ENCODE data around the gene RNF208. TPM values are rescaled to one million over a fixed set of nuclear protein-coding genes. Genes with fewer than 3 reads are reported as not detected.

The RNF208 gene
- total RNA-seq, 4 donors from 2014 or later: 2.3 to 26.5 (median 7.5) TPM; not detected in 1

DNA sequence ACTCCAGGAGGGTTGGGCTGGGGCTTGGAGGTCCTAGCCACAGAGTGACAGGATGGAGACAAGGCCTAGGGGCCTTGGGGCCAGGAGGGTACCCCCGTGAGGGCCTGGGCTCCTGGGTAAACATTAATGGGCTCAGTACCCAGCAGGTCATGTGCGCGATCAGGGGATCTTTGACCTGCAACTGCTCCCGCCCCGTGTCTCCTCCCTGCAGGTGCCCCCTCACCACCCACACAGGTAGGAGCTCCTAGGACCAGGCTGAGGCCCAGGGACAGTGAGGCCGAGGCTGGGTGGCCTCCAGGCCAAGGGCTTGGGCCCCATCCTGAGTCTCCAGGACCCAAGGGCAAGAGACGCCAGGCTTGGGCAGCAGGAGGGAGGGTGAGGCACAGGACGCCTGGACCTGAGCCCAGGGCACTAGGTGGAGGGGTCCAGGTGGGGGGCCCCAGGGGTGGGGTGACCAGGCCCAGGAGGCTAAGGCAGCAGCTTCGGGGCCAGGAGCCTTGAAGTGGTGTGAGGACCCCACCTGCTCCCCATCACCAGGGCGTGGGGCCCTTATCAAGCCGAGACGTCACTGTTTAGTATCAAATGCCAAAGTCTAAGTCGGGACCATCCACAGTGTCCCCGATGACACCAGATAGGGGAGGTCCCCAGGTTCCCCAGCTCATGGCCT is 8.8 kb upstream of the RNF208 start, which contains the start of gene SLC34A3:
SLC34A3 (plus strand) TSS at position 197 of the 667 bp plus-strand sequence. CDS start 802 bp downstream, outside the sequence.
- H3K27ac ChIP-seq: no peak within 1 kb of the TSS
- no peaks in the 10 kb centered on the region for H3K9me3 ChIP-seq
- in situ Hi-C loops (cut with MboI; ENCODE audit: low pct_ligation_motif_present in 1 of 4, low pct_unique_long_range_greater_than_20kb in 1 of 4, low sequenced_read_pairs in 3 of 4): loop anchor here in 1 of 4 donors (10.0 kb wide), 1 partner anchor 106 kb away; no protein-coding TSS in a partner anchor
- peaks cover 5 to 41% (median 23%) of the 10 kb centered on the region in 4 donors for H3K4me1 ChIP-seq
- H3K27me3 ChIP-seq: peaks cover 71% of the 10 kb centered on the region
- H3K36me3 ChIP-seq: no peaks in the 10 kb centered on the region
- H3K4me3 ChIP-seq: no peak within 1 kb of the TSS
- no peak for DNase-seq
- intact Hi-C loops (cut with DNase I; ENCODE audit: low total_unique reads): no loop called here
- TF ChIP-seq, protein P1, sequence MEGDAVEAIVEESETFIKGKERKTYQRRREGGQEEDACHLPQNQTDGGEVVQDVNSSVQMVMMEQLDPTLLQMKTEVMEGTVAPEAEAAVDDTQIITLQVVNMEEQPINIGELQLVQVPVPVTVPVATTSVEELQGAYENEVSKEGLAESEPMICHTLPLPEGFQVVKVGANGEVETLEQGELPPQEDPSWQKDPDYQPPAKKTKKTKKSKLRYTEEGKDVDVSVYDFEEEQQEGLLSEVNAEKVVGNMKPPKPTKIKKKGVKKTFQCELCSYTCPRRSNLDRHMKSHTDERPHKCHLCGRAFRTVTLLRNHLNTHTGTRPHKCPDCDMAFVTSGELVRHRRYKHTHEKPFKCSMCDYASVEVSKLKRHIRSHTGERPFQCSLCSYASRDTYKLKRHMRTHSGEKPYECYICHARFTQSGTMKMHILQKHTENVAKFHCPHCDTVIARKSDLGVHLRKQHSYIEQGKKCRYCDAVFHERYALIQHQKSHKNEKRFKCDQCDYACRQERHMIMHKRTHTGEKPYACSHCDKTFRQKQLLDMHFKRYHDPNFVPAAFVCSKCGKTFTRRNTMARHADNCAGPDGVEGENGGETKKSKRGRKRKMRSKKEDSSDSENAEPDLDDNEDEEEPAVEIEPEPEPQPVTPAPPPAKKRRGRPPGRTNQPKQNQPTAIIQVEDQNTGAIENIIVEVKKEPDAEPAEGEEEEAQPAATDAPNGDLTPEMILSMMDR (IDR thresholded peaks at IDR 0.05): no peak
- 46% methylated on average over 13 of the region's 14 CpGs; no CpG with 5 or more reads in 1 of the 2 donors for WGBS, 2 donors (ENCODE audit: low coverage in 1 of 2)

- intact Hi-C loops (cut with DNase I; ENCODE audit: low total_unique reads) (loop anchor here (5.0 kb wide), 1 partner anchor 103 kb away; no protein-coding TSS in a partner anchor), in situ Hi-C loops (cut with MboI; ENCODE audit: low pct_ligation_motif_present in 1 of 4, low pct_unique_long_range_greater_than_20kb in 1 of 4, low sequenced_read_pairs in 3 of 4) (loop anchor here in 2 of 4 donors (10.0 kb wide), 1 partner anchor 105 kb away; no protein-coding TSS in a partner anchor)
- peaks cover 5 to 41% (median 22%) of the 10 kb centered on the region in 4 donors for H3K4me1 ChIP-seq
- DNase-seq: no peak
- TF ChIP-seq EP300 (IDR thresholded peaks at IDR 0.05; ENCODE audit: low read depth) (no peak), POLR2A (IDR thresholded peaks at IDR 0.05) (no peak), POLR2AphosphoS5 (IDR thresholded peaks at IDR 0.05) (no peak)
- TF ChIP-seq, protein P1 (IDR thresholded peaks at IDR 0.05): no peak
- H3K9me3 ChIP-seq: no peaks in the 10 kb centered on the region
- no peak overlapping the region for H3K27ac ChIP-seq
- WGBS, 2 donors (ENCODE audit: low coverage in 1 of 2): 39% methylated on average over 24 of the region's 31 CpGs; no CpG with 5 or more reads in 1 of the 2 donors
- H3K36me3 ChIP-seq: no peaks in the 10 kb centered on the region
- H3K4me3 ChIP-seq: no peak overlapping the region
- peaks cover 71% of the 10 kb centered on the region for H3K27me3 ChIP-seq
Observed at GRCh38 chr9:137229903-137230704, 8.1 kb upstream of the RNF208 start.

DNA sequence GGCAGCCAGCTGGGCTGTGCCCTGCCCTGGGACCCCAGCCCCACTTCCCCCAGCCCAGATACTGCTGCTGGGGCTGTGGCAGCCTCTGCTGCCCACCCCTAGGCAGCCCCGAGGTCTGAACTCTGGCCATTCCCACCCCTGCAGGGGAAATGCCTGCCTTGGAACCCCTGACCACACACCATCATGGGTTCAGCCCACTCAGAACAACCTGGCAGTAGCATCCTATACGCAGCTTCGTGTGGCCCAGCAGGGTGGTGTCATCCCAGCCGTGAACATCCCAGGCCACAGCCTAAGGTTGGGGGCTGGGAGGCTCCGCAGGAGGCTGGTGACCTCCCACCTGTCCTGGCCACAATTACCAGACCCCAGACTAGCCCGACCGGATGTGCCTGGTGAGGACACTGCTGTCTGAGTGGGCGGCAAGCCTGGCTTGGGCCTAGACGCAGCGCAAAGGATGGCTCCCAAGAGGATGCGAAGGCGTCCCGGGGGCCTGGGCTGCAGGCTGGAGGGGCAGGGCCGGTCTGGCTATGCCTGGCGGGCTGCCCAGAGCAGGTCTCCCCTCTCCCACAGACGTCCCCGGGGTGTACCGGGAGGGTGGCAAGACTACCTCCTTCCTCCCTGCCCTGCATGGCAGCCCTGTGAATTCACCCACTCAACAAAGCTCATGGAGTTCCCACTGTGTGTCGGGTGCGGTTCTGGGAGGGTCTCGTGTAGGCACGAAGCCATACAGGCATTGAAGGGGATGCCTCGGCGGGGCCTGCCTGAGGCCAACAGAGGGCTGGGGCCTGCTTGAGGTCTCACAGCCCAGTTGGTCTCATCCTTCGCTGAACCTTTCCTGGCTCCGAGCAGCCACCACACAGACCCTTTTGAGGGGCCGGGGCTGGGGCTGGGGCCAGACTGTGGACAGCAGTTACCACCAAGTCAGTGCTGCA is 7.2 kb upstream of the RNF208 start:
- in situ Hi-C loops (cut with MboI; ENCODE audit: low pct_ligation_motif_present in 1 of 4, low pct_unique_long_range_greater_than_20kb in 1 of 4, low sequenced_read_pairs in 3 of 4) (loop anchor here in 1 of 4 donors (10.0 kb wide), 1 partner anchor 104 kb away; no protein-coding TSS in a partner anchor), intact Hi-C loops (cut with DNase I; ENCODE audit: low total_unique reads) (loop anchor here (5.0 kb wide), 1 partner anchor 102 kb away; no protein-coding TSS in a partner anchor)
- Histone ChIP-seq H3K36me3 (no peaks in the 10 kb centered on the region), H3K27me3 (peaks cover 63% of the 10 kb centered on the region), H3K27ac (no peak overlapping the region), H3K4me3 (no peak overlapping the region), H3K4me1 (peaks cover 8 to 41% (median 23%) of the 10 kb centered on the region in 4 donors), H3K9me3 (no peaks in the 10 kb centered on the region)
- DNase-seq: no peak
- TF ChIP-seq, protein P1 (IDR thresholded peaks at IDR 0.05): no peak
- no peak for TF ChIP-seq POLR2AphosphoS5 (IDR thresholded peaks at IDR 0.05)
- no peak for TF ChIP-seq EP300 (IDR thresholded peaks at IDR 0.05; ENCODE audit: low read depth)
- TF ChIP-seq POLR2A (IDR thresholded peaks at IDR 0.05): no peak
- WGBS, 2 donors (ENCODE audit: low coverage in 1 of 2): 56% methylated on average over 25 of the region's 27 CpGs; no CpG with 5 or more reads in 1 of the 2 donors
